Muscle of back (tissue), 13 donors: ENCODE measurements around the gene C16orf86. TPM values are rescaled to one million over a fixed set of nuclear protein-coding genes. Genes with fewer than 3 reads are reported as not detected.

Source experiments
- DNase-seq, 3 donors: peaks; one replicate each; pipeline versions ENCODE4 v3.0.0 to v3.0.0-alpha.2; 2013
- long read RNA-seq, 9 donors: transcript quantifications; one replicate each; lab custom pipeline, GENCODE V29; 2026
- polyA plus RNA-seq, 10 donors: library from polyadenylated mRNA; unstranded; fragments of 120-200 nt; gene quantifications; one replicate each; pipeline ENCODE4 v1.2.1, GENCODE V29; 2013; ENCODE audit not compliant: insufficient read length in 10 of 10

The C16orf86 gene
- polyA plus RNA-seq: 1 to 10 TPM; 1.5 to 3.0 (median 2.3) TPM
- long read RNA-seq, donor 1, partial matches to known transcripts: 0 of 1 reads
- long read RNA-seq, donor 1, other reads (novel, unspliced or antisense): 0 of 1 reads
- long read RNA-seq, donor 2, partial matches to known transcripts: 0 of 1 reads
- long read RNA-seq, donor 2, other reads (novel, unspliced or antisense): 0 of 1 reads
- long read RNA-seq, donor 3: 0 reads
- long read RNA-seq, donor 4: 0 reads
- long read RNA-seq, donor 5, partial matches to known transcripts: 0 of 1 reads
- long read RNA-seq, donor 5, other reads (novel, unspliced or antisense): 0 of 1 reads
- long read RNA-seq, donor 6, partial matches to known transcripts: 0 of 3 reads
- long read RNA-seq, donor 6, other reads (novel, unspliced or antisense): 0 of 3 reads
- long read RNA-seq, donor 7, partial matches to known transcripts: 0 of 1 reads
- long read RNA-seq, donor 7, other reads (novel, unspliced or antisense): 0 of 1 reads
- long read RNA-seq, donor 8: 0 reads
- long read RNA-seq, donor 9: 0 reads

- peak; percentile 62 to 93 (median 86) for DNase-seq
Observed at GRCh38 chr16:67666559-67667452, at the start of gene C16orf86, which contains the start of gene ENKD1. Gene C16orf86 (plus strand): TSS chr16:67666814. CDS start chr16:67666971, 157 bp downstream. Gene ENKD1 (minus strand): TSS chr16:67666750. CDS start chr16:67666442, 308 bp downstream.

GRCh38 chr16:67628216-67628615 is 38.4 kb upstream of the C16orf86 start:
- no peak for DNase-seq

GRCh38 chr16:67632415-67633172 is 34.0 kb upstream of the C16orf86 start:
- no peak for DNase-seq

GRCh38 chr16:67636713-67637112 is 29.9 kb upstream of the C16orf86 start:
- no peak for DNase-seq

GRCh38 chr16:67637625-67638024 is 29.0 kb upstream of the C16orf86 start:
- no peak for DNase-seq

GRCh38 chr16:67641779-67642708 is 24.6 kb upstream of the C16orf86 start:
- DNase-seq: no peak

GRCh38 chr16:67644038-67644437 is 22.6 kb upstream of the C16orf86 start:
- no peak for DNase-seq

GRCh38 chr16:67645397-67646121 is 21.1 kb upstream of the C16orf86 start:
- no peak for DNase-seq

GRCh38 chr16:67647111-67647651 is 19.4 kb upstream of the C16orf86 start:
- peak in 1 of 3 donors; percentile 1 for DNase-seq

GRCh38 chr16:67647681-67648080 is 18.9 kb upstream of the C16orf86 start:
- DNase-seq: peak in 1 of 3 donors; percentile 0

- peak in 1 of 3 donors; percentile 1 for DNase-seq
Observed at GRCh38 chr16:67648088-67648763, 18.4 kb upstream of the C16orf86 start.

GRCh38 chr16:67648764-67649407 is 17.7 kb upstream of the C16orf86 start:
- no peak for DNase-seq

- DNase-seq: no peak
Observed at GRCh38 chr16:67649494-67649931, 17.1 kb upstream of the C16orf86 start.

- DNase-seq: no peak
Observed at GRCh38 chr16:67650023-67650422, 16.6 kb upstream of the C16orf86 start.

- no peak for DNase-seq
Observed at GRCh38 chr16:67651039-67651438, 15.6 kb upstream of the C16orf86 start.

- DNase-seq: no peak
Observed at GRCh38 chr16:67651847-67652246, 14.8 kb upstream of the C16orf86 start.

- DNase-seq: peak in 1 of 3 donors; percentile 35
Observed at GRCh38 chr16:67652578-67653127, 14.0 kb upstream of the C16orf86 start.
